Nephron (organoid): ENCODE results near the gene OR4S2.

Experiments used
- H3K27ac Mint-ChIP-seq, 3 experiments: 2 replicates each; pipeline ENCODE4 v1.8.0; 2020; ENCODE audit warnings: mixed read lengths in 3 of 3, mild to moderate bottlenecking in 2 of 3, moderate library complexity in 1 of 3
- H3K27me3 Mint-ChIP-seq: 2 replicates; pipeline ENCODE4 v1.8.0; 2021; ENCODE audit warnings: low read depth, mild to moderate bottlenecking, moderate library complexity, mixed read lengths
- H3K36me3 Mint-ChIP-seq: 2 replicates; pipeline ENCODE4 v1.8.0; 2020; ENCODE audit warnings: low read depth, mixed read lengths
- H3K4me1 Mint-ChIP-seq: 2 replicates; pipeline ENCODE4 v1.8.0; 2020; ENCODE audit warnings: mixed read lengths
- H3K4me3 Mint-ChIP-seq, 3 experiments: 2 replicates each; pipeline ENCODE4 v1.8.0; 2020; ENCODE audit warnings: mild to moderate bottlenecking in 3 of 3, mixed read lengths in 3 of 3, moderate library complexity in 2 of 3
- H3K9me3 Mint-ChIP-seq: 2 replicates; pipeline ENCODE4 v1.8.0; 2020; ENCODE audit warnings: mixed read lengths
- CTCF ChIP-seq, 3 experiments: fragments of 200-600 bp; sonication (generic); IDR thresholded peaks; one replicate each; pipeline ENCODE4 v1.5.0; 2021; ENCODE audit warnings: antibody characterized with exemption in 3 of 3; ENCODE audit not compliant: unreplicated experiment in 3 of 3

The OR4S2 gene

DNA sequence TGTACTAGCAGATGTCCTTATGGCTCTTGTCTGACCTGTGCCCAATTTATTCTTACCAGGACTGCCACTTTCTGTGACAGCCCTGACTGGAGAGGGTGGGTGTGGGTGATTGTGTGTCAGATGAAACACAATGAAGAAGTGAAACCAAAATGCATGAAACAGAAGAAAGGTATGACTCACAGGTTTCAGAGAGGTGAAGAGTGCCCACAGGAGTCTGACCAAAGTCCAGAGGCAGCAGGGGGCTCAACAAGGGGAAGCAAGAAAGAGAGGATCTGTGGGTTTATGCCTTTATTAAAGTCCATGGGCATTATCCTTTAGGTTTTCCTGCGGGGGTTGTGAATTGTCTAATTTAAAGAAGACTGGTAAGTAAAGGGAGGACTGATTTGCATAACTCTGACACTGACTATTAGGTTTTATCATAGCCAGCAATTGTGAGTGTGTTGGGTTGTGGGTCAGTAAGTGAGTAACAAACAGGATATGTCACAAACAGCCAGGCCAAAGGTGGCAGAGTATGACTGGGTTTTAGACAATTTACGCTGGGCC is 10.0 kb downstream of the OR4S2 start:
- Mint-ChIP-seq H3K27me3 (no peaks in the 10 kb centered on the region), H3K27ac (no peak overlapping the region), H3K9me3 (peaks cover 8% of the 10 kb centered on the region), H3K4me3 (no peak overlapping the region), H3K4me1 (no peaks in the 10 kb centered on the region), H3K36me3 (no peaks in the 10 kb centered on the region)
- no peak for TF ChIP-seq CTCF (IDR thresholded peaks at IDR 0.05; ENCODE audit: unreplicated experiment in 3 of 3)

DNA sequence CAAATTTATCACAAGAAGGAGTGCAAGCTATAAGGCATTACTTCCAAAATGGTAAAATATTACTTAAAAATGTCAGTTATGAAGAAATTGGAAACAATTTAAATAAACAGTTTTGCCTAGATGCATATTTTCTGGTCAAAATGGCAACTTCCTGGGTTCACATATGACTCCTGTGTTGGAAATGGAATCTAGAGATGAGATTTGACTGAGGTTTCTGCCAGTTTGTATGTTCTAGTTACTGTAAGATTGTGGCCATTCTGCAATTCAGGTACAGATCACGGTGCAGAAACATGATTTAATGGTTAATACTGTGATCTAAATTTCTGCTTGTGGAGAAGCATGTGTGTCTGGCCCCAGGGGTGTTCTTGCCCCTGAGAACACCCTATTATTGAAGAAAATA is 10.5 kb downstream of the OR4S2 start:
- no peak for TF ChIP-seq CTCF (IDR thresholded peaks at IDR 0.05; ENCODE audit: unreplicated experiment in 3 of 3)
- H3K4me3 Mint-ChIP-seq: no peak overlapping the region
- peaks cover 9% of the 10 kb centered on the region for H3K9me3 Mint-ChIP-seq
- no peak overlapping the region for H3K27ac Mint-ChIP-seq
- H3K36me3 Mint-ChIP-seq: no peaks in the 10 kb centered on the region
- H3K4me1 Mint-ChIP-seq: no peaks in the 10 kb centered on the region
- H3K27me3 Mint-ChIP-seq: no peaks in the 10 kb centered on the region

- H3K4me1 Mint-ChIP-seq: no peaks in the 10 kb centered on the region
- no peak within 1 kb of the TSS for H3K4me3 Mint-ChIP-seq
- no peaks in the 10 kb centered on the region for H3K27me3 Mint-ChIP-seq
- H3K9me3 Mint-ChIP-seq: peaks cover 12% of the 10 kb centered on the region
- no peak within 1 kb of the TSS for H3K27ac Mint-ChIP-seq
- H3K36me3 Mint-ChIP-seq: no peaks in the 10 kb centered on the region
- no peak for TF ChIP-seq CTCF (IDR thresholded peaks at IDR 0.05; ENCODE audit: unreplicated experiment in 3 of 3)
Observed at GRCh38 chr11:55661901-55662300, 13.8 kb downstream of the OR4S2 start, which contains the start of gene OR4C6. TSS of gene OR4C6 (plus strand) at chr11:55662201. CDS start at chr11:55665167, 2,966 bp downstream.

DNA sequence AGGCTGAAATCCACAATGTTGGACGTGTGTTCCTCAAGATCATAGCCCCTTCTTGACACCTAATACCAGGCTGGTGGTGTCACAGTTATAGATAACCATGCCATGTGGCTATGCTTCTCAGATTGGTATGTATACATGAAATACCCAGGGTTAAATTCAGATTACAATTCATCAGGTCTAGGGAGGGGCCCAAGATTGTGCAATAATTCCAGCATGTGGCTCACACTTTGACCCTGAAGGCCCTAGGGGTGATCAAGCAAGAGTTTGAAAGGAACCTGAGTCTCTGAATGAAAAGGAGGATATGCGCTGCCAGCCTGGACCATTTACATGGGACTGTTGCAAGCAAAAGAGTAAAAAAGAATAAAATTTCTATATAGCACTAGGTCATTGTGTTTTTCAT is 21.2 kb downstream of the OR4S2 start:
- no peaks in the 10 kb centered on the region for H3K27me3 Mint-ChIP-seq
- H3K27ac Mint-ChIP-seq: no peak overlapping the region
- H3K36me3 Mint-ChIP-seq: no peaks in the 10 kb centered on the region
- no peak overlapping the region for H3K4me3 Mint-ChIP-seq
- no peaks in the 10 kb centered on the region for H3K4me1 Mint-ChIP-seq
- peaks cover 7% of the 10 kb centered on the region for H3K9me3 Mint-ChIP-seq
- no peak for TF ChIP-seq CTCF (IDR thresholded peaks at IDR 0.05; ENCODE audit: unreplicated experiment in 3 of 3)

DNA sequence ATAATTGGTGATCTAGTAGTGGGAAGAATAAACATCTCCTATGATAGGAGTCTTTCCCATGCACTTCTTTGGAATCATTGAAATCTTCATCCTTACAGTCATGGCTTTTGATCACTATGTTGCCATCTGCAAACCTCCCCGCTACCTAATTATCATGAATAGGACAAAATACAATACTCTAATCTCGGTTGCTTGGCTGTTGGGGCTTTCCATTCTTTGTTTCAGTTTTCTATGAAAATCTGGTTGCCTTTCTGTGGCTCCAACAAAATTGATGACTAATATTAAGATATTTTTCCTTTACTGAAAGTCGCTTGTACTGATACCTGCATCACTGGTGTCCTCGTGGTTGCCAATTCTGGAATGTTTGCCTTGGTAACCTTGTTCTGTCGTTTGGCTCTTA is 25.7 kb downstream of the OR4S2 start:
- Mint-ChIP-seq H3K27me3 (no peaks in the 10 kb centered on the region), H3K36me3 (no peaks in the 10 kb centered on the region), H3K9me3 (no peaks in the 10 kb centered on the region), H3K4me1 (no peaks in the 10 kb centered on the region), H3K4me3 (no peak overlapping the region), H3K27ac (no peak overlapping the region)
- no peak for TF ChIP-seq CTCF (IDR thresholded peaks at IDR 0.05; ENCODE audit: unreplicated experiment in 3 of 3)

DNA sequence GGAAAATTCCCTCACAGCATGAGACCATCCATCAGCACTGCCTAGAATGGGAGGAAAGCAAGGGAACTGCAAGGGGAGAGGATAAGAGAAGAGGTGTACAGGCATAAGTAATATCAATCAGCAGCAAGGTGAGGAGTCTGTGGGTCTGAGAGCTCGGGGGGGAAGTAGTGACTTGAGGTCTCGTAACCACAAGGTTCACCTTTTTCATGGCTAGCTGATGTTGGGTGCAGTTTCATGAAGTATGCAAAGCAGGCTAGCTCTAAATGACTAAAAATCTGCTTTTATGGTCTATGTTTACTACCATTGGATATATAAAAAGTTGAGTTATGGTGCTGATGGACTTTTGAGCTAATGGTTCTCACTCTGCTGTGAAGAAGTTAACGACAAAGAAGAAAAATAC is 49.7 kb downstream of the OR4S2 start:
- no peak for TF ChIP-seq CTCF (IDR thresholded peaks at IDR 0.05; ENCODE audit: unreplicated experiment in 3 of 3)
- H3K27me3 Mint-ChIP-seq: no peaks in the 10 kb centered on the region
- H3K9me3 Mint-ChIP-seq: peaks cover 28% of the 10 kb centered on the region
- H3K27ac Mint-ChIP-seq: no peak overlapping the region
- no peaks in the 10 kb centered on the region for H3K36me3 Mint-ChIP-seq
- no peak overlapping the region for H3K4me3 Mint-ChIP-seq
- no peaks in the 10 kb centered on the region for H3K4me1 Mint-ChIP-seq
